HepG2 (cell line): ENCODE measurements around the gene STOML1. TPM values are rescaled to one million over a fixed set of nuclear protein-coding genes. Genes with fewer than 3 reads are reported as not detected.
A peak's percentile ranks its signal among the peaks of the same experiment; 100 is the strongest.

Source experiments
- CBX5 ChIP-seq: sonication (generic); formaldehyde crosslinking; IDR thresholded peaks from 2 replicates; pipeline ENCODE4 v1.4.0; 2020; ENCODE audit warnings: missing genetic modification reagents, borderline replicate concordance
- CEBPG ChIP-seq: IDR thresholded peaks from 2 replicates; pipeline ENCODE4 v1.6.1; 2016
- ERF ChIP-seq: IDR thresholded peaks from 2 replicates; pipeline ENCODE4 v1.6.1; 2018; ENCODE audit warnings: missing biosample characterization, missing genetic modification reagents
- GABPB1 ChIP-seq: IDR thresholded peaks from 2 replicates; pipeline ENCODE4 v1.6.1; 2016; ENCODE audit warnings: mild to moderate bottlenecking, missing genetic modification reagents, moderate library complexity, missing compliant biosample characterization
- GATA4 ChIP-seq: sonication (generic); IDR thresholded peaks from 2 replicates; pipeline ENCODE4 v1.6.1; 2016; ENCODE audit warnings: antibody characterized with exemption, low read depth, borderline replicate concordance
- GPN1 ChIP-seq: sonication (generic); formaldehyde crosslinking; IDR thresholded peaks from 2 replicates; pipeline ENCODE4 v1.5.1; 2020; ENCODE audit warnings: missing genetic modification reagents, borderline replicate concordance
- HDAC6 ChIP-seq: fragments of 200-600 bp; sonication (generic); IDR thresholded peaks from 2 replicates; pipeline ENCODE4 v1.7.0; 2017; ENCODE audit warnings: mild to moderate bottlenecking, antibody characterized with exemption, low read length, low read depth
- MAZ ChIP-seq, 2 experiments: sonication (generic) in 1 of 2; formaldehyde crosslinking in 1 of 2; IDR thresholded peaks; 2 replicates each; pipeline versions ENCODE4 v1.5.0 to v1.6.1; 2012 to 2020; ENCODE audit warnings: low read depth in 2 of 2, mild to moderate bottlenecking in 2 of 2, borderline replicate concordance in 1 of 2, improper control_type of control experiment in 1 of 2, low read length in 1 of 2, missing genetic modification reagents in 1 of 2, moderate library complexity in 1 of 2
- NFKB2 ChIP-seq: sonication (generic); formaldehyde crosslinking; IDR thresholded peaks from 2 replicates; pipeline ENCODE4 v1.4.0; 2020; ENCODE audit warnings: missing genetic modification reagents, borderline replicate concordance
- SCMH1 ChIP-seq: sonication (generic); formaldehyde crosslinking; IDR thresholded peaks from 2 replicates; pipeline ENCODE4 v1.9.0; 2021; ENCODE audit warnings: missing genetic modification reagents, mild to moderate bottlenecking, borderline replicate concordance
- SYNCRIP ChIP-seq: fragments of 200-400 bp; formaldehyde crosslinking; IDR thresholded peaks from 2 replicates; pipeline ENCODE4 v1.6.1; 2018; ENCODE audit warnings: mild to moderate bottlenecking, low read depth, low read length; ENCODE audit not compliant: insufficient read depth
- TBP ChIP-seq: sonication (generic); formaldehyde crosslinking; IDR thresholded peaks from 2 replicates; pipeline ENCODE4 v1.5.0; 2020; ENCODE audit warnings: missing genetic modification reagents
- TBX3 ChIP-seq: fragments of 450-650 bp; IDR thresholded peaks from 2 replicates; pipeline ENCODE4 v1.6.1; 2017; ENCODE audit warnings: antibody characterized with exemption, mild to moderate bottlenecking, inconsistent platforms, borderline replicate concordance
- ZNF260 ChIP-seq: sonication (generic); formaldehyde crosslinking; IDR thresholded peaks from 2 replicates; pipeline ENCODE4 v1.4.0; 2020; ENCODE audit warnings: missing genetic modification reagents, low read depth, mild to moderate bottlenecking, borderline replicate concordance
- ZNF331 ChIP-seq: sonication (generic); formaldehyde crosslinking; IDR thresholded peaks from 2 replicates; pipeline ENCODE4 v1.4.0; 2020; ENCODE audit warnings: missing genetic modification reagents
- ZNF335 ChIP-seq: sonication (generic); formaldehyde crosslinking; IDR thresholded peaks from 2 replicates; pipeline ENCODE4 v1.4.0; 2020; ENCODE audit warnings: missing genetic modification reagents
- ZSCAN30 ChIP-seq: sonication (generic); formaldehyde crosslinking; IDR thresholded peaks from 2 replicates; pipeline ENCODE4 v1.5.0; 2020; ENCODE audit warnings: mild to moderate bottlenecking, missing genetic modification reagents
- polyA plus RNA-seq, 8 experiments: library from polyadenylated mRNA; depleted of rRNA in 3 of 8; stranded (reverse) in 7 of 8; unstranded in 1 of 8; fragments of >200 nt; fragmentation: Illumina TruSeq in 4 of 8; extraction: Trizol in 4 of 8; gene quantifications; 2 replicates each; pipeline versions ENCODE4 v1.2.1 to v1.2.3, GENCODE V29; 2011 to 2016; ENCODE audit warnings: low read depth in 4 of 8, missing spikeins in 1 of 8, mixed read lengths in 1 of 8; ENCODE audit not compliant: insufficient read depth in 1 of 8
- total RNA-seq, 5 experiments: library from RNA; depleted of rRNA; stranded (reverse); fragments of >200 nt; fragmentation: Illumina TruSeq; extraction: Trizol; gene quantifications; 2 replicates each; pipeline ENCODE4 v1.2.3, GENCODE V29; 2016; ENCODE audit warnings: low read depth in 1 of 5
- TF ChIP-seq, protein P1 (sequence below): sonication (generic); formaldehyde crosslinking; IDR thresholded peaks from 2 replicates; pipeline ENCODE4 v1.4.0; 2020; ENCODE audit warnings: low read depth, mild to moderate bottlenecking, missing genetic modification reagents
- TF ChIP-seq, protein P2 (sequence below): sonication (generic); formaldehyde crosslinking; IDR thresholded peaks from 2 replicates; pipeline ENCODE4 v1.4.0; 2020; ENCODE audit warnings: mild to moderate bottlenecking, missing genetic modification reagents, borderline replicate concordance
- TF ChIP-seq, protein P3 (sequence below): sonication (generic); formaldehyde crosslinking; IDR thresholded peaks from 2 replicates; pipeline ENCODE4 v1.8.0; 2023; ENCODE audit warnings: mild to moderate bottlenecking, missing genetic modification reagents

STOML1 gene
- total and polyA plus RNA-seq, 2 of the 13 experiments (the other 11 are each of a cell fraction or from before 2014, with no cell fraction given) = 3.5 to 3.7 TPM

DNA sequence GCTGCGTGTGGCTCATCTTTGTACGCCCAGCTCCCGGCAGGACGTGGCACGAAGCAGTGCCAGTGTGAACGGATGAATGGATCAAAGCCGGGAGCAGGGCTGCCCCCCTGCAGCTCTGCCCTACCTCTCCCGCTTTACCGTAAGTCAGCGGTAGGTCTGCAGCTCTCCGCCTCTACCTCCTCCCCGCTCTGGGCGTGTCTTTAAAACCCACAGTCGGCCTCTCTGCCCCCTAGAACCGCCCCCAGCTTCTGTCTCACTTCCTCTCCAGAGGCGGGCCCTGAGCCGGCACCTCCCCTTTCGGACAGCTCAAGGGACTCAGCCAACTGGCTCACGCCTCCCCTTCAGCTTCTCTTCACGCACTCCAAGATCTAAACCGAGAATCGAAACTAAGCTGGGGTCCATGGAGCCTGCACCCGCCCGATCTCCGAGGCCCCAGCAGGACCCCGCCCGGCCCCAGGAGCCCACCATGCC lies 2.4 kb upstream of the STOML1 start, which contains the start of gene PML (continued):
- no peak for TF ChIP-seq CEBPG (CRISPR knock-in tag)
- TF ChIP-seq SCMH1 (CRISPR knock-in tag) = no peak
- no peak for TF ChIP-seq ZNF260 (CRISPR knock-in tag)
- TF ChIP-seq, protein P1, sequence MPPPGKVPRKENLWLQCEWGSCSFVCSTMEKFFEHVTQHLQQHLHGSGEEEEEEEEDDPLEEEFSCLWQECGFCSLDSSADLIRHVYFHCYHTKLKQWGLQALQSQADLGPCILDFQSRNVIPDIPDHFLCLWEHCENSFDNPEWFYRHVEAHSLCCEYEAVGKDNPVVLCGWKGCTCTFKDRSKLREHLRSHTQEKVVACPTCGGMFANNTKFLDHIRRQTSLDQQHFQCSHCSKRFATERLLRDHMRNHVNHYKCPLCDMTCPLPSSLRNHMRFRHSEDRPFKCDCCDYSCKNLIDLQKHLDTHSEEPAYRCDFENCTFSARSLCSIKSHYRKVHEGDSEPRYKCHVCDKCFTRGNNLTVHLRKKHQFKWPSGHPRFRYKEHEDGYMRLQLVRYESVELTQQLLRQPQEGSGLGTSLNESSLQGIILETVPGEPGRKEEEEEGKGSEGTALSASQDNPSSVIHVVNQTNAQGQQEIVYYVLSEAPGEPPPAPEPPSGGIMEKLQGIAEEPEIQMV (CRISPR knock-in tag) = no peak
- no peak for TF ChIP-seq ZSCAN30 (CRISPR knock-in tag)
- TF ChIP-seq GATA4 = no peak
- TF ChIP-seq, protein P2, sequence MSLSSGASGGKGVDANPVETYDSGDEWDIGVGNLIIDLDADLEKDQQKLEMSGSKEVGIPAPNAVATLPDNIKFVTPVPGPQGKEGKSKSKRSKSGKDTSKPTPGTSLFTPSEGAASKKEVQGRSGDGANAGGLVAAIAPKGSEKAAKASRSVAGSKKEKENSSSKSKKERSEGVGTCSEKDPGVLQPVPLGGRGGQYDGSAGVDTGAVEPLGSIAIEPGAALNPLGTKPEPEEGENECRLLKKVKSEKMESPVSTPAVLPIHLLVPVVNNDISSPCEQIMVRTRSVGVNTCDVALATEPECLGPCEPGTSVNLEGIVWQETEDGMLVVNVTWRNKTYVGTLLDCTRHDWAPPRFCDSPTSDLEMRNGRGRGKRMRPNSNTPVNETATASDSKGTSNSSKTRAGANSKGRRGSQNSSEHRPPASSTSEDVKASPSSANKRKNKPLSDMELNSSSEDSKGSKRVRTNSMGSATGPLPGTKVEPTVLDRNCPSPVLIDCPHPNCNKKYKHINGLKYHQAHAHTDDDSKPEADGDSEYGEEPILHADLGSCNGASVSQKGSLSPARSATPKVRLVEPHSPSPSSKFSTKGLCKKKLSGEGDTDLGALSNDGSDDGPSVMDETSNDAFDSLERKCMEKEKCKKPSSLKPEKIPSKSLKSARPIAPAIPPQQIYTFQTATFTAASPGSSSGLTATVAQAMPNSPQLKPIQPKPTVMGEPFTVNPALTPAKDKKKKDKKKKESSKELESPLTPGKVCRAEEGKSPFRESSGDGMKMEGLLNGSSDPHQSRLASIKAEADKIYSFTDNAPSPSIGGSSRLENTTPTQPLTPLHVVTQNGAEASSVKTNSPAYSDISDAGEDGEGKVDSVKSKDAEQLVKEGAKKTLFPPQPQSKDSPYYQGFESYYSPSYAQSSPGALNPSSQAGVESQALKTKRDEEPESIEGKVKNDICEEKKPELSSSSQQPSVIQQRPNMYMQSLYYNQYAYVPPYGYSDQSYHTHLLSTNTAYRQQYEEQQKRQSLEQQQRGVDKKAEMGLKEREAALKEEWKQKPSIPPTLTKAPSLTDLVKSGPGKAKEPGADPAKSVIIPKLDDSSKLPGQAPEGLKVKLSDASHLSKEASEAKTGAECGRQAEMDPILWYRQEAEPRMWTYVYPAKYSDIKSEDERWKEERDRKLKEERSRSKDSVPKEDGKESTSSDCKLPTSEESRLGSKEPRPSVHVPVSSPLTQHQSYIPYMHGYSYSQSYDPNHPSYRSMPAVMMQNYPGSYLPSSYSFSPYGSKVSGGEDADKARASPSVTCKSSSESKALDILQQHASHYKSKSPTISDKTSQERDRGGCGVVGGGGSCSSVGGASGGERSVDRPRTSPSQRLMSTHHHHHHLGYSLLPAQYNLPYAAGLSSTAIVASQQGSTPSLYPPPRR = no peak
- TF ChIP-seq SYNCRIP = no peak
- no peak for TF ChIP-seq TBX3
- TF ChIP-seq ZNF335 (CRISPR knock-in tag) = 0 out of 2 replicates have a peak, but pooled peaks have one; percentile 16
- TF ChIP-seq GPN1 = no peak
- no peak for TF ChIP-seq NFKB2
- TF ChIP-seq ERF (CRISPR knock-in tag) = peak; percentile 18; the same call in 1 of the 2 replicates
- TF ChIP-seq, protein P3, sequence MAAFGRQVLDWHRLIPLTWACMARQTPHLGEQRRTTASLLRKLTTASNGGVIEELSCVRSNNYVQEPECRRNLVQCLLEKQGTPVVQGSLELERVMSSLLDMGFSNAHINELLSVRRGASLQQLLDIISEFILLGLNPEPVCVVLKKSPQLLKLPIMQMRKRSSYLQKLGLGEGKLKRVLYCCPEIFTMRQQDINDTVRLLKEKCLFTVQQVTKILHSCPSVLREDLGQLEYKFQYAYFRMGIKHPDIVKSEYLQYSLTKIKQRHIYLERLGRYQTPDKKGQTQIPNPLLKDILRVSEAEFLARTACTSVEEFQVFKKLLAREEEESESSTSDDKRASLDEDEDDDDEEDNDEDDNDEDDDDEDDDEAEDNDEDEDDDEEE (CRISPR knock-in tag) = no peak
- TF ChIP-seq CBX5 (CRISPR knock-in tag) = no peak
- peak; percentile 84 for TF ChIP-seq GABPB1 (CRISPR knock-in tag)
- peak; percentile 26; the same call in 1 of the 2 replicates for TF ChIP-seq MAZ (IDR thresholded peaks at IDR 0.05; ENCODE audit: borderline replicate concordance, low read depth, low read length)
- TF ChIP-seq MAZ (CRISPR knock-in tag; IDR thresholded peaks at IDR 0.05; ENCODE audit: low read depth) = no peak
- TF ChIP-seq ZNF331 (CRISPR knock-in tag) = 0 out of 2 replicates have a peak, but pooled peaks have one; percentile 9
- TF ChIP-seq HDAC6 = no peak
- no peak for TF ChIP-seq TBP (CRISPR knock-in tag)
